Measurements from ENCODE around the gene SLC44A1. TPM values are rescaled to one million over a fixed set of nuclear protein-coding genes. Genes with fewer than 3 reads are reported as not detected.

Gene SLC44A1
- 100 to 1,000 TPM; 147 to 157 TPM for total RNA-seq
- long read RNA-seq, full-length matches to known transcripts: 306 of 387 reads
- long read RNA-seq, partial matches to known transcripts: 35 of 387 reads
- long read RNA-seq, other reads (novel, unspliced or antisense): 46 of 387 reads

- intact Hi-C loops (cut with DNase I, micrococcal nuclease): no loop called here
- DNase-seq: peak; percentile 97 to 98
- peak; percentile 86 for ATAC-seq
These were observed at the start of gene SLC44A1 for GRCh38 chr9:105244003-105244733. Gene SLC44A1 (plus strand): TSS chr9:105244651. CDS start chr9:105244869, 218 bp downstream.

GRCh38 chr9:105195259-105195658, 49.2 kb upstream of the SLC44A1 start:
- intact Hi-C loops (cut with DNase I, micrococcal nuclease): no loop called here
- no peak for ATAC-seq
- no peak for DNase-seq

- DNase-seq (no peak), ATAC-seq (no peak)
- intact Hi-C loops (cut with DNase I, micrococcal nuclease): no loop called here
These were observed 46.4 kb upstream of the SLC44A1 start for GRCh38 chr9:105198023-105198422.

- ATAC-seq (no peak), DNase-seq (no peak)
- intact Hi-C loops (cut with DNase I, micrococcal nuclease): no loop called here
These were observed 45.6 kb upstream of the SLC44A1 start for GRCh38 chr9:105198865-105199264.

GRCh38 chr9:105204416-105204815, 40.0 kb upstream of the SLC44A1 start:
- no peak for DNase-seq
- intact Hi-C loops (cut with DNase I, micrococcal nuclease): no loop called here
- ATAC-seq: no peak

GRCh38 chr9:105205787-105206495, 38.5 kb upstream of the SLC44A1 start:
- intact Hi-C loops (cut with DNase I, micrococcal nuclease): no loop called here
- DNase-seq: peak; percentile 13 to 33
- ATAC-seq: no peak

- DNase-seq (no peak), ATAC-seq (no peak)
- intact Hi-C loops (cut with DNase I, micrococcal nuclease): no loop called here
These were observed 38.0 kb upstream of the SLC44A1 start for GRCh38 chr9:105206496-105206820.

GRCh38 chr9:105206821-105207699, 37.4 kb upstream of the SLC44A1 start:
- ATAC-seq: peak; percentile 63
- intact Hi-C loops (cut with DNase I, micrococcal nuclease): no loop called here
- no peak for DNase-seq

- DNase-seq: peak; percentile 35 to 67
- ATAC-seq: peak; percentile 99
- intact Hi-C loops (cut with DNase I, micrococcal nuclease): no loop called here
These were observed 27.8 kb upstream of the SLC44A1 start for GRCh38 chr9:105216440-105217178.

- ATAC-seq (no peak), DNase-seq (no peak)
- intact Hi-C loops (cut with DNase I, micrococcal nuclease): no loop called here
These were observed 25.8 kb upstream of the SLC44A1 start for GRCh38 chr9:105218673-105219072.

GRCh38 chr9:105219291-105219805, 25.1 kb upstream of the SLC44A1 start:
- DNase-seq: no peak
- intact Hi-C loops (cut with DNase I, micrococcal nuclease): no loop called here
- ATAC-seq: no peak

GRCh38 chr9:105220451-105220850, 24.0 kb upstream of the SLC44A1 start:
- ATAC-seq (no peak), DNase-seq (no peak)
- intact Hi-C loops (cut with DNase I, micrococcal nuclease): no loop called here

- DNase-seq (no peak), ATAC-seq (no peak)
- intact Hi-C loops (cut with DNase I, micrococcal nuclease): no loop called here
These were observed 20.8 kb upstream of the SLC44A1 start for GRCh38 chr9:105223544-105224140.

GRCh38 chr9:105226055-105226454, 18.4 kb upstream of the SLC44A1 start:
- intact Hi-C loops (cut with DNase I, micrococcal nuclease): no loop called here
- ATAC-seq (no peak), DNase-seq (no peak)

GRCh38 chr9:105232207-105232606, 12.2 kb upstream of the SLC44A1 start:
- ATAC-seq: peak; percentile 97
- intact Hi-C loops (cut with DNase I, micrococcal nuclease): loop anchor here in 1 of 2 donors (10.0 kb wide), 1 partner anchor 67 kb away; no protein-coding TSS in a partner anchor

GRCh38 chr9:105233873-105234272, 10.6 kb upstream of the SLC44A1 start:
- intact Hi-C loops (cut with DNase I, micrococcal nuclease): loop anchor here in 1 of 2 donors (10.0 kb wide), 1 partner anchor 69 kb away; no protein-coding TSS in a partner anchor
- ATAC-seq: no peak
- no peak for DNase-seq

More at GRCh38 chr9:105232207-105232606, 12.2 kb upstream of the SLC44A1 start:
- no peak for DNase-seq

GRCh38 chr9:105236261-105236660, 8.2 kb upstream of the SLC44A1 start:
- no peak for ATAC-seq
- no peak for DNase-seq
- intact Hi-C loops (cut with DNase I, micrococcal nuclease): loop anchor here in 1 of 2 donors (10.0 kb wide), 1 partner anchor 71 kb away; no protein-coding TSS in a partner anchor

GRCh38 chr9:105237246-105237645, 7.2 kb upstream of the SLC44A1 start:
- no peak for DNase-seq
- no peak for ATAC-seq
- intact Hi-C loops (cut with DNase I, micrococcal nuclease): loop anchor here in 1 of 2 donors (10.0 kb wide), 1 partner anchor 72 kb away; no protein-coding TSS in a partner anchor

All from left colon (tissue), 2 donors.